K562 (cell line): ENCODE data around the gene LRMDA. TPM values are rescaled to one million over a fixed set of nuclear protein-coding genes. Genes with fewer than 3 reads are reported as not detected.

Experiments
- ATAC-seq: fragments of 200-7000 bp; cut with Tn5 transposase; 3 replicates; pipeline ENCODE4 v1.9.1; 2020; ENCODE audit warnings: moderate library complexity
- BruUV-seq: library from RNA; stranded (reverse); fragments of 400-500 nt; replicated peaks from 2 replicates; lab custom pipeline; 2021; lab: Mats Ljungman, UMichigan
- CTCF ChIA-PET: fragments of 300-600 bp; formaldehyde crosslinking; extraction: SDS; loops from one replicate; lab custom pipeline; 2021; ENCODE audit warnings: low intra/inter-chr PET ratio; lab: Yijun Ruan, JAX
- POLR2A ChIA-PET: fragments of 300-600, 350-650 bp; sonication (Branson Sonifier 250); formaldehyde crosslinking; extraction: SDS; loops from one replicate; lab custom pipeline; 2021; ENCODE audit warnings: antibody characterized with exemption, inconsistent platforms; lab: Yijun Ruan, JAX
- DNase-seq, 4 experiments: peaks; one replicate each; pipeline versions ENCODE4 v3.0.0 to v3.0.0-alpha.2; 2011 to 2018; ENCODE audit warnings: low spot score in 3 of 4, mixed read lengths in 3 of 4; ENCODE audit errors: extremely low read depth in 1 of 4
- FAIRE-seq: peaks from 2 replicates; lab custom pipeline; 2011; peaks lifted over from hg19 to GRCh38; lab: Jason Lieb, UNC
- H2AFZ ChIP-seq: 2 replicates; pipeline ENCODE4 v1.6.0; 2011; ENCODE audit warnings: low read depth, low read length, control low read depth, inconsistent platforms
- H3K27ac ChIP-seq: fragments of 200-600 bp; 3 replicates; pipeline ENCODE4 v1.8.0; 2011; ENCODE audit warnings: low read depth, mild to moderate bottlenecking, control low read depth, inconsistent platforms, low read length, moderate library complexity, mixed read lengths; ENCODE audit errors: extremely low read depth
- H3K27me3 ChIP-seq, 2 experiments: fragments of 300-600 bp in 1 of 2; 2 replicates in 1 of 2; 3 replicates in 1 of 2; pipeline versions ENCODE4 v1.6.0 to v1.8.0; 2011; ENCODE audit warnings: inconsistent platforms in 2 of 2, low read length in 2 of 2, mild to moderate bottlenecking in 1 of 2, mixed read lengths in 1 of 2, moderate library complexity in 1 of 2; ENCODE audit not compliant: control insufficient read depth in 2 of 2, insufficient read depth in 2 of 2
- H3K36me3 ChIP-seq: fragments of 300-600 bp; 3 replicates; pipeline ENCODE4 v1.8.0; 2011; ENCODE audit warnings: mild to moderate bottlenecking, low read length, inconsistent platforms; ENCODE audit not compliant: control insufficient read depth, insufficient read depth
- H3K4me1 ChIP-seq, 2 experiments: fragments of 200-600 bp in 1 of 2; replicated peaks in 1 of 2; 2 replicates in 1 of 2; 3 replicates in 1 of 2; pipeline versions ENCODE4 v1.5.1 to v1.8.0; 2011; ENCODE audit warnings: inconsistent platforms in 2 of 2, low read length in 2 of 2, mild to moderate bottlenecking in 1 of 2, mixed read lengths in 1 of 2, moderate library complexity in 1 of 2; ENCODE audit not compliant: control insufficient read depth in 2 of 2, insufficient read depth in 2 of 2
- H3K4me2 ChIP-seq: 2 replicates; pipeline ENCODE4 v1.6.1; 2011; ENCODE audit warnings: low read length, control low read depth, inconsistent platforms, mixed read lengths; ENCODE audit not compliant: insufficient read depth
- H3K4me3 ChIP-seq: fragments of 200-600 bp; sonication (generic), shearing (Covaris generic); 2 replicates; pipeline ENCODE4 v1.5.1; 2016; ENCODE audit warnings: control low read depth, inconsistent platforms
- H3K79me2 ChIP-seq: fragments of 200-600 bp; 3 replicates; pipeline ENCODE4 v1.8.0; 2011; ENCODE audit warnings: low read length, inconsistent platforms; ENCODE audit not compliant: control insufficient read depth, insufficient read depth
- H3K9ac ChIP-seq, 2 experiments: 2 replicates each; pipeline versions ENCODE4 v1.6.0 to v1.6.1; 2011; ENCODE audit warnings: low read depth in 2 of 2, low read length in 2 of 2, control low read depth in 1 of 2, inconsistent platforms in 1 of 2, mild to moderate bottlenecking in 1 of 2, mixed read lengths in 1 of 2; ENCODE audit not compliant: insufficient read depth in 1 of 2
- H3K9me1 ChIP-seq: one replicate; pipeline ENCODE4 v1.6.0; 2011; ENCODE audit warnings: inconsistent platforms, mild to moderate bottlenecking, low read length, moderate library complexity; ENCODE audit not compliant: control insufficient read depth, insufficient read depth
- H3K9me3 ChIP-seq: replicated peaks from 2 replicates; pipeline ENCODE4 v1.5.1; 2011; ENCODE audit warnings: low read depth, low read length, inconsistent platforms; ENCODE audit not compliant: control insufficient read depth, insufficient read depth
- H4K20me1 ChIP-seq: replicated peaks from 2 replicates; pipeline ENCODE4 v1.6.1; 2011; ENCODE audit warnings: low read length, inconsistent platforms, mixed read lengths; ENCODE audit not compliant: control insufficient read depth, insufficient read depth
- EP400 ChIP-seq: fragments of 450-650 bp; IDR thresholded peaks from 2 replicates; pipeline ENCODE4 v1.6.1; 2017; ENCODE audit warnings: antibody characterized with exemption, mild to moderate bottlenecking, moderate library complexity
- PML ChIP-seq: IDR thresholded peaks from 2 replicates; pipeline ENCODE4 v1.6.1; 2012; ENCODE audit warnings: low read length, inconsistent platforms
- RFX7 ChIP-seq: fragments of 250-450 bp; sonication (Bioruptor Pico); IDR thresholded peaks from 2 replicates; pipeline ENCODE4 v1.5.1; 2021; ENCODE audit warnings: mild to moderate bottlenecking
- SMARCA4 ChIP-seq: fragments of 450-650 bp; IDR thresholded peaks from 2 replicates; pipeline ENCODE4 v1.6.1; 2016
- WHSC1 ChIP-seq: IDR thresholded peaks from one replicate; pipeline ENCODE4 v1.6.1; 2012; ENCODE audit warnings: low read length, control low read depth, inconsistent platforms
- ZBED1 ChIP-seq: IDR thresholded peaks from 2 replicates; pipeline ENCODE4 v1.6.1; 2014
- ZNF41 ChIP-seq: fragments of 250-450 bp; sonication (Bioruptor Pico); conservative IDR thresholded peaks from 2 replicates; pipeline ENCODE4 v1.4.0; 2020; ENCODE audit warnings: mild to moderate bottlenecking
- ZNF445 ChIP-seq: fragments of 250-450 bp; sonication (Bioruptor Pico); IDR thresholded peaks from 2 replicates; pipeline ENCODE4 v1.4.0; 2020; ENCODE audit warnings: low read depth, mild to moderate bottlenecking, moderate library complexity
- ZNF76 ChIP-seq: fragments of 250-450 bp; sonication (Bioruptor Pico); IDR thresholded peaks from 2 replicates; pipeline ENCODE4 v1.4.0; 2020; ENCODE audit warnings: mild to moderate bottlenecking, moderate library complexity, borderline replicate concordance
- WGBS: fragments of 100-300 bp; shearing (Covaris generic); methylation state at CpG from one replicate; pipeline ENCODE4 v1.1.6; 2016; ENCODE audit warnings: low coverage, mixed read lengths; ENCODE audit not compliant: insufficient coverage; ENCODE audit errors: missing lambda C conversion rate; 5-methylcytosine and 5-hydroxymethylcytosine counted together
- in situ Hi-C: fragments of 300-500 bp; cut with MboI; formaldehyde crosslinking; loops from 4 replicates; pipeline ENCODE4 v1.15.0; 2018; ENCODE audit warnings: inconsistent platforms, mixed read lengths
- intact Hi-C: fragments of 100-400 bp; cut with micrococcal nuclease; formaldehyde crosslinking; loops from 2 replicates; pipeline ENCODE4 v1.14.2; 2022
- polyA plus RNA-seq, 8 experiments: library from polyadenylated mRNA; depleted of rRNA in 4 of 8; stranded (reverse) in 5 of 8; unstranded in 3 of 8; fragments of >200 nt; fragmentation: Nextera tagmentation in 2 of 8; fragmentation: Illumina TruSeq in 1 of 8; extraction: Ambion mirVana in 2 of 8; extraction: Trizol in 1 of 8; gene quantifications; 2 replicates each; pipeline versions ENCODE4 v1.2.1 to v1.2.3, GENCODE V29; 2011 to 2014; ENCODE audit warnings: inconsistent platforms in 1 of 8, missing spikeins in 1 of 8
- total RNA-seq, 7 experiments: library from RNA; depleted of rRNA in 6 of 7; stranded (reverse); fragments of >200 nt in 6 of 7; fragmentation: Illumina TruSeq in 2 of 7; extraction: Trizol in 2 of 7; gene quantifications; 2 replicates each; pipeline versions ENCODE4 v1.2.1 to v1.2.3, GENCODE V29; 2011 to 2021; ENCODE audit warnings: low replicate concordance in 1 of 7
- TF ChIP-seq, protein P1 (sequence below): fragments of 250-450 bp; sonication (Bioruptor Pico); IDR thresholded peaks from 2 replicates; pipeline ENCODE4 v1.5.0; 2021; ENCODE audit warnings: mild to moderate bottlenecking, borderline replicate concordance

LRMDA gene
- total and polyA plus RNA-seq, 9 of the 15 experiments (the other 6 are each of a cell fraction or from before 2014, with no cell fraction given), result 0.25 TPM; not detected in 8

DNA sequence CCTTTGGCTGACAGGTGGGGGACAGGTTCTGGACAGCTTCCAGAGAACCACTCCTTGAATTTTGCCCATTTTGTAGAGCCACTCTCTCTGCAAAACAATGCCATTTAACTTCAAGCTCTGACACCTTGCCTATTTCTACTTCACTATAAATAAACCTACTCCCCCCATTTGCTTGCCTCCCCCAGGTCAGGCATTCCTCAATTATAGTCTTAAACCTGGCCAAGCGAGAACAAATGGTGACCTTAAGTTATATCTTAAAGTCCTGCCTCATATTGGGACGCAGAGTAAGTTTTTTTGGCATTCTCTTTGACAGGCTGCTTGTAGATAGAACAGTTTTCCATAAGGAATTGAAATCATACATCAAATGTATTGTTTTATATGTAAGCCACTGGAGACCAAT, 706.9 kb downstream of the LRMDA start:
- Histone ChIP-seq H3K9ac (no peak overlapping the region), H4K20me1 (no peaks in the 10 kb centered on the region), H3K9me1 (no peaks in the 10 kb centered on the region), H2AFZ (no peak overlapping the region), H3K79me2 (no peaks in the 10 kb centered on the region), H3K27ac (no peak overlapping the region), H3K36me3 (no peaks in the 10 kb centered on the region), H3K9me3 (no peaks in the 10 kb centered on the region), H3K27me3 (no peaks in the 10 kb centered on the region), H3K4me2 (no peak overlapping the region), H3K4me1 (no peaks in the 10 kb centered on the region), H3K4me3 (no peak overlapping the region)
- DNase-seq, result no peak
- 0% methylated on average over 2 of the region's 2 CpGs for WGBS
- TF ChIP-seq, protein P1, sequence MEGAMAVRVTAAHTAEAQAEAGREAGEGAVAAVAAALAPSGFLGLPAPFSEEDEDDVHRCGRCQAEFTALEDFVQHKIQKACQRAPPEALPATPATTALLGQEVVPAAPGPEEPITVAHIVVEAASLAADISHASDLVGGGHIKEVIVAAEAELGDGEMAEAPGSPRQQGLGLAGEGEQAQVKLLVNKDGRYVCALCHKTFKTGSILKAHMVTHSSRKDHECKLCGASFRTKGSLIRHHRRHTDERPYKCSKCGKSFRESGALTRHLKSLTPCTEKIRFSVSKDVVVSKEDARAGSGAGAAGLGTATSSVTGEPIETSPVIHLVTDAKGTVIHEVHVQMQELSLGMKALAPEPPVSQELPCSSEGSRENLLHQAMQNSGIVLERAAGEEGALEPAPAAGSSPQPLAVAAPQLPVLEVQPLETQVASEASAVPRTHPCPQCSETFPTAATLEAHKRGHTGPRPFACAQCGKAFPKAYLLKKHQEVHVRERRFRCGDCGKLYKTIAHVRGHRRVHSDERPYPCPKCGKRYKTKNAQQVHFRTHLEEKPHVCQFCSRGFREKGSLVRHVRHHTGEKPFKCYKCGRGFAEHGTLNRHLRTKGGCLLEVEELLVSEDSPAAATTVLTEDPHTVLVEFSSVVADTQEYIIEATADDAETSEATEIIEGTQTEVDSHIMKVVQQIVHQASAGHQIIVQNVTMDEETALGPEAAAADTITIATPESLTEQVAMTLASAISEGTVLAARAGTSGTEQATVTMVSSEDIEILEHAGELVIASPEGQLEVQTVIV, result no peak
- no peak for TF ChIP-seq WHSC1
- TF ChIP-seq RFX7 (CRISPR knock-in tag), result no peak
- no peak for TF ChIP-seq PML
- no peak for TF ChIP-seq SMARCA4
- no peak for TF ChIP-seq ZNF41 (CRISPR knock-in tag)
- no peak for TF ChIP-seq ZNF445
- TF ChIP-seq EP400, result no peak
- no peak for TF ChIP-seq ZNF76 (CRISPR knock-in tag)
- TF ChIP-seq ZBED1, result no peak
- intact Hi-C loops (no loop called here), in situ Hi-C loops (no loop called here)
- ATAC-seq, result no peak
- FAIRE-seq, result no peak
- no TSS peak for BruUV-seq
- CTCF ChIA-PET, result interaction anchor here (0.6 kb wide), 1 partner anchor 168 kb away, joined by 4 read pairs; no protein-coding TSS in a partner anchor
- POLR2A ChIA-PET, result no interaction called here
